Measurements from ENCODE around the gene ZMIZ1. TPM values are rescaled to one million over a fixed set of nuclear protein-coding genes. Genes with fewer than 3 reads are reported as not detected.

Gene ZMIZ1
- polyA plus RNA-seq, 3 donors from 2014 or later, result 1.2 to 9.5 (median 1.8) TPM

- Mint-ChIP-seq H3K4me3 (no peak overlapping the region), H3K9me3 (no peaks in the 10 kb centered on the region), H3K36me3 (peaks cover 0 to 6% (median 0%) of the 10 kb centered on the region in 3 donors), H3K4me1 (peaks cover 7 to 29% of the 10 kb centered on the region in 2 donors), H3K27ac (no peak overlapping the region), H3K27me3 (ENCODE audit: low read depth in 3 of 3) (peaks cover 0 to 5% (median 2%) of the 10 kb centered on the region in 3 donors)
- DNase-seq, result no peak
Measured at GRCh38 chr10:79172881-79173280, 104.1 kb downstream of the ZMIZ1 start.

- no peak overlapping the region for H3K4me3 Mint-ChIP-seq
- H3K9me3 Mint-ChIP-seq, result no peaks in the 10 kb centered on the region
- no peak for DNase-seq
- H3K27me3 Mint-ChIP-seq (ENCODE audit: low read depth in 3 of 3), result peaks cover 0 to 2% (median 2%) of the 10 kb centered on the region in 3 donors
- H3K4me1 Mint-ChIP-seq, result peaks cover 7 to 33% of the 10 kb centered on the region in 2 donors
- H3K36me3 Mint-ChIP-seq, result peaks cover 0 to 6% (median 0%) of the 10 kb centered on the region in 3 donors
- peak overlapping the region in 1 of 6 donors; percentile 45 for H3K27ac Mint-ChIP-seq
Measured at GRCh38 chr10:79173582-79174262, 105.0 kb downstream of the ZMIZ1 start.

GRCh38 chr10:79176052-79176501 is 107.3 kb downstream of the ZMIZ1 start:
- Mint-ChIP-seq H3K27ac (no peak overlapping the region), H3K9me3 (no peaks in the 10 kb centered on the region), H3K4me3 (no peak overlapping the region), H3K4me1 (peaks cover 8 to 33% of the 10 kb centered on the region in 2 donors), H3K36me3 (no peaks in the 10 kb centered on the region), H3K27me3 (ENCODE audit: low read depth in 3 of 3) (peaks cover 0 to 2% (median 2%) of the 10 kb centered on the region in 3 donors)
- no peak for DNase-seq

GRCh38 chr10:79176949-79177602 is 108.3 kb downstream of the ZMIZ1 start:
- Mint-ChIP-seq H3K4me3 (no peak overlapping the region), H3K36me3 (no peaks in the 10 kb centered on the region), H3K27me3 (ENCODE audit: low read depth in 3 of 3) (peaks cover 0 to 2% (median under 1%) of the 10 kb centered on the region in 3 donors), H3K9me3 (no peaks in the 10 kb centered on the region), H3K27ac (no peak overlapping the region), H3K4me1 (peaks cover 8 to 34% of the 10 kb centered on the region in 2 donors)
- DNase-seq, result no peak

GRCh38 chr10:79178070-79178576 is 109.4 kb downstream of the ZMIZ1 start:
- Mint-ChIP-seq H3K27ac (peak overlapping the region in 2 of 6 donors; percentile 0 to 49), H3K36me3 (peaks cover 0 to 3% (median 0%) of the 10 kb centered on the region in 3 donors), H3K4me1 (peaks cover 10 to 38% of the 10 kb centered on the region in 2 donors), H3K27me3 (ENCODE audit: low read depth in 3 of 3) (peaks cover 0 to 5% (median 0%) of the 10 kb centered on the region in 3 donors), H3K9me3 (no peaks in the 10 kb centered on the region), H3K4me3 (no peak overlapping the region)
- DNase-seq, result no peak

GRCh38 chr10:79178614-79179163 is 109.9 kb downstream of the ZMIZ1 start:
- Mint-ChIP-seq H3K27ac (no peak overlapping the region), H3K36me3 (peaks cover 0 to 3% (median 0%) of the 10 kb centered on the region in 3 donors), H3K4me3 (no peak overlapping the region), H3K27me3 (ENCODE audit: low read depth in 3 of 3) (peaks cover 0 to 5% (median 0%) of the 10 kb centered on the region in 3 donors), H3K4me1 (peaks cover 9 to 35% of the 10 kb centered on the region in 2 donors), H3K9me3 (no peaks in the 10 kb centered on the region)
- DNase-seq, result no peak

GRCh38 chr10:79179164-79179956 is 110.6 kb downstream of the ZMIZ1 start:
- Mint-ChIP-seq H3K9me3 (no peaks in the 10 kb centered on the region), H3K4me3 (no peak overlapping the region), H3K36me3 (peaks cover 0 to 3% (median 0%) of the 10 kb centered on the region in 3 donors), H3K4me1 (peaks cover 9 to 28% of the 10 kb centered on the region in 2 donors), H3K27me3 (ENCODE audit: low read depth in 3 of 3) (peaks cover 0 to 5% (median 0%) of the 10 kb centered on the region in 3 donors), H3K27ac (peak overlapping the region in 1 of 6 donors; percentile 17)
- peak in 1 of 3 donors; percentile 15 for DNase-seq

- Mint-ChIP-seq H3K4me1 (peaks cover 9 to 22% of the 10 kb centered on the region in 2 donors), H3K4me3 (no peak overlapping the region), H3K27ac (no peak overlapping the region), H3K27me3 (ENCODE audit: low read depth in 3 of 3) (peaks cover 0 to 3% (median 0%) of the 10 kb centered on the region in 3 donors), H3K9me3 (no peaks in the 10 kb centered on the region), H3K36me3 (peaks cover 0 to 3% (median 0%) of the 10 kb centered on the region in 3 donors)
- DNase-seq, result no peak
Measured at GRCh38 chr10:79179957-79180309, 111.2 kb downstream of the ZMIZ1 start.

GRCh38 chr10:79180414-79181221 is 111.9 kb downstream of the ZMIZ1 start:
- Mint-ChIP-seq H3K4me3 (no peak overlapping the region), H3K27me3 (ENCODE audit: low read depth in 3 of 3) (peaks cover 0 to 3% (median 0%) of the 10 kb centered on the region in 3 donors), H3K9me3 (no peaks in the 10 kb centered on the region), H3K27ac (peak overlapping the region in 1 of 6 donors; percentile 67), H3K4me1 (peaks cover 9 to 21% of the 10 kb centered on the region in 2 donors), H3K36me3 (peaks cover 0 to 3% (median 0%) of the 10 kb centered on the region in 3 donors)
- DNase-seq, result no peak

- DNase-seq, result no peak
- peaks cover 0 to 3% (median 0%) of the 10 kb centered on the region in 3 donors for H3K36me3 Mint-ChIP-seq
- H3K27ac Mint-ChIP-seq, result no peak overlapping the region
- no peak overlapping the region for H3K4me3 Mint-ChIP-seq
- no peaks in the 10 kb centered on the region for H3K9me3 Mint-ChIP-seq
- H3K27me3 Mint-ChIP-seq (ENCODE audit: low read depth in 3 of 3), result peaks cover 0 to 3% (median 0%) of the 10 kb centered on the region in 3 donors
- H3K4me1 Mint-ChIP-seq, result peaks cover 8 to 23% of the 10 kb centered on the region in 2 donors
Measured at GRCh38 chr10:79181227-79181626, 112.5 kb downstream of the ZMIZ1 start.

- Mint-ChIP-seq H3K27me3 (ENCODE audit: low read depth in 3 of 3) (peaks cover 0 to 3% (median 0%) of the 10 kb centered on the region in 3 donors), H3K4me1 (peaks cover 8 to 23% of the 10 kb centered on the region in 2 donors), H3K27ac (peak overlapping the region in 1 of 6 donors; percentile 58), H3K36me3 (peaks cover 0 to 3% (median 0%) of the 10 kb centered on the region in 3 donors), H3K9me3 (no peaks in the 10 kb centered on the region), H3K4me3 (no peak overlapping the region)
- DNase-seq, result no peak
Measured at GRCh38 chr10:79181698-79182521, 113.1 kb downstream of the ZMIZ1 start.

All from immature natural killer cell (primary cell).